A549 (cell line): ENCODE results near the gene MACROD1. TPM values are rescaled to one million over a fixed set of nuclear protein-coding genes. Genes with fewer than 3 reads are reported as not detected.

Experiments used
- ATAC-seq, 2 experiments: fragments of 200-7000 bp in 1 of 2; fragments of >200 bp in 1 of 2; cut with Nextera tagmentation in 1 of 2; cut with Tn5 transposase in 1 of 2; 3 replicates each; pipeline versions ENCODE4 v1.8.0 to v1.9.1; 2018 to 2020; ENCODE audit warnings: mild to moderate bottlenecking in 1 of 2, moderate library complexity in 1 of 2
- CTCF ChIA-PET: fragments of 300-600 bp; sonication (Branson Sonifier 250); formaldehyde crosslinking; extraction: SDS; loops from one replicate; lab custom pipeline; 2021; ENCODE audit warnings: antibody characterized with exemption, inconsistent platforms; lab: Yijun Ruan, JAX
- POLR2A ChIA-PET: fragments of 350-600 bp; formaldehyde crosslinking; extraction: SDS; loops from one replicate; lab custom pipeline; 2021; ENCODE audit warnings: antibody characterized with exemption, inconsistent platforms; lab: Yijun Ruan, JAX
- DNase-seq, 2 experiments: peaks; one replicate each; pipeline versions ENCODE4 v3.0.0 to v3.0.0-alpha.2; 2011 to 2016; ENCODE audit warnings: low read depth in 1 of 2, low spot score in 1 of 2
- FAIRE-seq: peaks from 2 replicates; lab custom pipeline; 2011; peaks lifted over from hg19 to GRCh38; lab: Jason Lieb, UNC
- H3K27ac ChIP-seq, 2 experiments: fragments of >200 bp; sonication (Bioruptor Twin); formaldehyde crosslinking; 3 replicates each; pipeline ENCODE4 v1.5.1; 2016 to 2017
- H3K4me1 ChIP-seq: fragments of >200 bp; sonication (Bioruptor Twin); formaldehyde crosslinking; 3 replicates; pipeline ENCODE4 v1.6.1; 2016
- H3K4me2 ChIP-seq: fragments of >200 bp; sonication (Bioruptor Twin); formaldehyde crosslinking; 3 replicates; pipeline ENCODE4 v1.6.1; 2016
- H3K4me3 ChIP-seq: fragments of >200 bp; sonication (Bioruptor Twin); formaldehyde crosslinking; 3 replicates; pipeline ENCODE4 v1.5.1; 2016
- H3K9me3 ChIP-seq: fragments of >200 bp; sonication (Bioruptor Twin); formaldehyde crosslinking; 3 replicates; pipeline ENCODE4 v1.6.1; 2016
- BHLHE40 ChIP-seq: IDR thresholded peaks from 2 replicates; pipeline ENCODE4 v1.6.1; 2012; ENCODE audit warnings: low read depth, low read length, inconsistent platforms
- CBX8 ChIP-seq: fragments of 200-600 bp; sonication (generic); IDR thresholded peaks from 2 replicates; pipeline ENCODE4 v1.6.1; 2016
- CEBPB ChIP-seq, 2 experiments: fragments of >200 bp in 1 of 2; sonication (Bioruptor Twin) in 1 of 2; formaldehyde crosslinking in 1 of 2; IDR thresholded peaks; 2 replicates each; pipeline ENCODE4 v1.6.1; 2012 to 2016
- CHD4 ChIP-seq: fragments of 200-600 bp; sonication (generic); IDR thresholded peaks from 2 replicates; pipeline ENCODE4 v1.6.1; 2016; ENCODE audit warnings: antibody characterized with exemption, mild to moderate bottlenecking, borderline replicate concordance
- EHMT2 ChIP-seq: fragments of 200-600 bp; sonication (generic); IDR thresholded peaks from 2 replicates; pipeline ENCODE4 v1.6.1; 2016; ENCODE audit warnings: antibody characterized with exemption, low read depth, mild to moderate bottlenecking, moderate library complexity
- ESRRA ChIP-seq: fragments of 150-350 bp; IDR thresholded peaks from 2 replicates; pipeline ENCODE4 v1.6.1; 2014; ENCODE audit warnings: mild to moderate bottlenecking, low read length, borderline replicate concordance
- FOSL2 ChIP-seq, 2 experiments: fragments of 450-650 bp in 1 of 2; fragments of >200 bp in 1 of 2; sonication (Bioruptor Twin) in 1 of 2; formaldehyde crosslinking; IDR thresholded peaks; 2 replicates each; pipeline versions ENCODE4 v1.5.0 to v1.6.1; 2016 to 2020; ENCODE audit warnings: mild to moderate bottlenecking in 1 of 2, moderate library complexity in 1 of 2
- GATA3 ChIP-seq: IDR thresholded peaks from 2 replicates; pipeline ENCODE4 v1.6.1; 2012; ENCODE audit warnings: borderline replicate concordance
- HDAC2 ChIP-seq: fragments of 200-600 bp; sonication (generic); IDR thresholded peaks from 2 replicates; pipeline ENCODE4 v1.6.1; 2016
- HEYL ChIP-seq: fragments of 250-450 bp; sonication (Bioruptor Pico); IDR thresholded peaks from 2 replicates; pipeline ENCODE4 v1.8.0; 2021; ENCODE audit warnings: mild to moderate bottlenecking, moderate library complexity
- HOXB5 ChIP-seq: fragments of 250-450 bp; sonication (Bioruptor Pico); IDR thresholded peaks from 2 replicates; pipeline ENCODE4 v1.5.0; 2020; ENCODE audit warnings: mild to moderate bottlenecking, moderate library complexity
- JUNB ChIP-seq: fragments of >200 bp; sonication (Bioruptor Twin); formaldehyde crosslinking; IDR thresholded peaks from 2 replicates; pipeline ENCODE4 v1.6.1; 2016
- KDM5A ChIP-seq: fragments of 200-600 bp; sonication (generic); IDR thresholded peaks from 2 replicates; pipeline ENCODE4 v1.6.1; 2016; ENCODE audit warnings: antibody characterized with exemption, mild to moderate bottlenecking
- MAFK ChIP-seq: fragments of 450-650 bp; IDR thresholded peaks from 2 replicates; pipeline ENCODE4 v1.6.1; 2014; ENCODE audit not compliant: partially characterized antibody
- MAZ ChIP-seq: fragments of 150-350 bp; IDR thresholded peaks from 2 replicates; pipeline ENCODE4 v1.6.1; 2014; ENCODE audit warnings: antibody characterized with exemption, low read depth, low read length, borderline replicate concordance
- NFE2L2 ChIP-seq: fragments of 150-350 bp; conservative IDR thresholded peaks from 2 replicates; pipeline ENCODE4 v1.6.1; 2014; ENCODE audit warnings: low read length
- NPAS2 ChIP-seq: fragments of 250-450 bp; sonication (Bioruptor Pico); IDR thresholded peaks from 2 replicates; pipeline ENCODE4 v1.8.0; 2022; ENCODE audit warnings: mild to moderate bottlenecking, moderate library complexity, borderline replicate concordance
- NR3C1 ChIP-seq: fragments of >200 bp; sonication (Bioruptor Twin); formaldehyde crosslinking; IDR thresholded peaks from 3 replicates; pipeline ENCODE4 v1.6.1; 2017
- PHF8 ChIP-seq: fragments of 200-600 bp; sonication (generic); IDR thresholded peaks from 2 replicates; pipeline ENCODE4 v1.6.1; 2016; ENCODE audit warnings: low read depth, mild to moderate bottlenecking, antibody characterized with exemption, moderate library complexity, borderline replicate concordance
- POLR2AphosphoS2 ChIP-seq: conservative IDR thresholded peaks from 2 replicates; pipeline ENCODE4 v1.6.1; 2012; ENCODE audit warnings: low read length, improper control_type of control experiment, inconsistent platforms
- RAD21 ChIP-seq, 2 experiments: fragments of >200 bp in 1 of 2; sonication (Bioruptor Twin) in 1 of 2; formaldehyde crosslinking in 1 of 2; IDR thresholded peaks in 1 of 2; conservative IDR thresholded peaks in 1 of 2; 2 replicates in 1 of 2; 3 replicates in 1 of 2; pipeline ENCODE4 v1.6.1; 2012 to 2018; ENCODE audit warnings: inconsistent platforms in 1 of 2
- REST ChIP-seq: fragments of 200-600 bp; sonication (generic); IDR thresholded peaks from 2 replicates; pipeline ENCODE4 v1.6.1; 2016; ENCODE audit warnings: antibody characterized with exemption, mild to moderate bottlenecking, moderate library complexity
- RFX5 ChIP-seq: fragments of 450-650 bp; IDR thresholded peaks from 2 replicates; pipeline ENCODE4 v1.7.1; 2014; ENCODE audit warnings: antibody characterized with exemption, mild to moderate bottlenecking, moderate library complexity
- RNF2 ChIP-seq: fragments of 200-600 bp; sonication (generic); IDR thresholded peaks from 2 replicates; pipeline ENCODE4 v1.6.1; 2016; ENCODE audit warnings: low read depth, mild to moderate bottlenecking, antibody characterized with exemption, moderate library complexity, borderline replicate concordance
- SREBF2 ChIP-seq: fragments of 450-650 bp; IDR thresholded peaks from 2 replicates; pipeline ENCODE4 v1.6.1; 2014; ENCODE audit warnings: mild to moderate bottlenecking, moderate library complexity
- TFCP2L1 ChIP-seq: fragments of 250-450 bp; sonication (Bioruptor Pico); IDR thresholded peaks from 2 replicates; pipeline ENCODE4 v1.5.0; 2021; ENCODE audit warnings: mild to moderate bottlenecking
- USF2 ChIP-seq: fragments of 450-650 bp; IDR thresholded peaks from 2 replicates; pipeline ENCODE4 v1.6.1; 2014; ENCODE audit warnings: antibody characterized with exemption
- ZNF302 ChIP-seq: fragments of 250-450 bp; sonication (Bioruptor Pico); IDR thresholded peaks from 2 replicates; pipeline ENCODE4 v1.9.0; 2021; ENCODE audit warnings: inconsistent platforms, mild to moderate bottlenecking, moderate library complexity
- WGBS: methylation state at CpG from one replicate; pipeline ENCODE4 v1.1.6; 2017; ENCODE audit errors: missing lambda C conversion rate; 5-methylcytosine and 5-hydroxymethylcytosine counted together
- polyA plus RNA-seq, 4 experiments: library from polyadenylated mRNA; depleted of rRNA in 3 of 4; stranded (reverse); fragments of >200 nt; fragmentation: RNase III in 1 of 4; extraction: RNeasy Plus Mini Kit Qiagen cat#74134 plus additional on column Dnase treatment in 1 of 4; gene quantifications; 2 replicates in 3 of 4; 3 replicates in 1 of 4; pipeline ENCODE4 v1.2.3, GENCODE V29; 2011 to 2017
- TF ChIP-seq, protein P1 (sequence below): IDR thresholded peaks from 2 replicates; pipeline ENCODE4 v1.6.1; 2012

MACROD1 gene
- polyA plus RNA-seq, 2 of the 4 experiments (the other 2 are of a cell fraction): 15.1 to 16.6 TPM

GRCh38 chr11:64114231-64114630 lies 51.7 kb downstream of the MACROD1 start:
- H3K27ac ChIP-seq: no peak overlapping the region
- no peak for FAIRE-seq

DNA sequence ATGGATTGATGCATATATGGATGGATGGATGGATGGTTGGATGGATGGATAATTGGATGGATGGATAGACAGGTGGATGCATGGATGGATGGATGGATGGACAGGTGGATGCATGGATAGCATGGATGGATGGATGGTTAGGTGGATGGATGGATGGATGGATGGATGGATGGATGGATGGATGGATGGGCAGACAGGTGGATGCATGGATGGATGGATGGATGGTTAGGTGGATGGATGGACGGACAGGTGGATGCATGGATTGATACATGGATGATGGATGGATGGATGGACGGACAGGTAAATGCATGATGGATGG lies 52.5 kb downstream of the MACROD1 start:
- TF ChIP-seq RNF2 (no peak), SREBF2 (no peak), ESRRA (no peak), RFX5 (no peak), HDAC2 (no peak), TFCP2L1 (CRISPR knock-in tag) (no peak), CHD4 (no peak)
- TF ChIP-seq, all 56 proteins: peak for 0
- no peak for ATAC-seq
- POLR2A ChIA-PET: no interaction called here

More at GRCh38 chr11:64114231-64114630, 51.7 kb downstream of the MACROD1 start:
- Histone ChIP-seq H3K9me3 (no peaks in the 10 kb centered on the region), H3K4me2 (no peak overlapping the region), H3K4me3 (no peak overlapping the region)
- POLR2A ChIA-PET: no interaction called here
- no peak for DNase-seq
- WGBS: 81% methylated on average over 2 of the region's 2 CpGs
- TF ChIP-seq ZNF302 (CRISPR knock-in tag) (no peak), JUNB (no peak), REST (no peak), MAZ (no peak), NR3C1 (no peak), BHLHE40 (no peak), FOSL2 (IDR thresholded peaks at IDR 0.05) (no peak), FOSL2 (CRISPR knock-in tag; IDR thresholded peaks at IDR 0.05) (no peak), HEYL (CRISPR knock-in tag) (no peak), CBX8 (no peak), TFCP2L1 (CRISPR knock-in tag) (no peak), NPAS2 (CRISPR knock-in tag) (no peak), EHMT2 (no peak)
- TF ChIP-seq, all 56 proteins: peak for 0
- no peaks in the 10 kb centered on the region for H3K4me1 ChIP-seq
- no peak for ATAC-seq
- CTCF ChIA-PET: interaction anchor here (1.4 kb wide), 1 partner anchor 34 kb away, joined by 5 read pairs; no protein-coding TSS in a partner anchor

DNA sequence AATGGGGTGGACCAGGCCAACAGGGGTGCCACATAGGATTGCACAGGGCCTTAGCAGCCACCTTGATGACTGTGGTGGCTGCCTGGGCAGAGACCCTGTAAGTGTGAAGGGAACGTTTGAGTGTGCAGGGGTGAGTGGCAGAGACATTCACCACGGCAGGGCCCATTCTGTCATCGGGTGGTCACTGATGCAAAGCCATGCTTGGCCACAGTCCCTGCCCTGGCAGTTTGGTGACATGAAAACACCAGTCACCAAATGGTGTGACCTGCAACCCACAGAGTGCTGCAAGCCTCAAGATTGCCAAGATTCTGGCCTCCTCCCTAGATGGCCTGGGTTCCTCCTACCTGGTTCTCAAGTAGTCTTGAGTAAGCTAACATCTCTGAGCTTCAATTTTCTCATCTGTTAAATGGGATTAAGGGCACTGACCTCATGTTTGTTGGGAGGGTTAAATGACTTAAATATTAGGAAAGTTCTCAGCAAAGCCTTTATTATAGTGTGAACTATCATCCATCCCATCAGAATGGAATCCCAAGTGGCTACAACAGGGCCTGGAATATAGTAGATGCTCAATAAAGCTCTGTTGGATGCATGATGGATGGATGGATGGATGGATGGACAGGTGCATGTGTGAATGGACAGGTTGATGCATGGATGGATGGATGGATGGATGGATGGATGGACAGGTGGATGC lies 53.0 kb downstream of the MACROD1 start:
- Histone ChIP-seq H3K27ac (no peak overlapping the region), H3K4me2 (no peak overlapping the region), H3K9me3 (no peaks in the 10 kb centered on the region), H3K4me3 (no peak overlapping the region), H3K4me1 (no peaks in the 10 kb centered on the region)
- ATAC-seq (no peak), FAIRE-seq (no peak), DNase-seq (no peak)
- POLR2A ChIA-PET: no interaction called here
- 23% methylated on average over 3 of the region's 3 CpGs for WGBS
- CTCF ChIA-PET: interaction anchor here (0.8 kb wide), 1 partner anchor 13 kb away, joined by 3 read pairs; no protein-coding TSS in a partner anchor
- TF ChIP-seq, protein P1, sequence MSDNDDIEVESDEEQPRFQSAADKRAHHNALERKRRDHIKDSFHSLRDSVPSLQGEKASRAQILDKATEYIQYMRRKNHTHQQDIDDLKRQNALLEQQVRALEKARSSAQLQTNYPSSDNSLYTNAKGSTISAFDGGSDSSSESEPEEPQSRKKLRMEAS: no peak
- TF ChIP-seq RAD21 (conservative IDR thresholded peaks at IDR 0.05 in 1 of 2, IDR thresholded peaks at IDR 0.05 in 1 of 2) (no peak), NFE2L2 (no peak), CBX8 (no peak), USF2 (no peak), HOXB5 (CRISPR knock-in tag) (no peak), CEBPB (IDR thresholded peaks at IDR 0.05) (no peak), POLR2AphosphoS2 (no peak), MAZ (no peak), PHF8 (no peak), MAFK (no peak), KDM5A (no peak), GATA3 (no peak), HEYL (CRISPR knock-in tag) (no peak), RFX5 (no peak)

More for the DNA sequence above, 52.5 kb downstream of the MACROD1 start:
- H3K4me1 ChIP-seq: no peaks in the 10 kb centered on the region
- DNase-seq (no peak), FAIRE-seq (no peak)
- no peak overlapping the region for H3K4me3 ChIP-seq
- WGBS: 77% methylated on average over 2 of the region's 2 CpGs
- no peak overlapping the region for H3K4me2 ChIP-seq
- no peak overlapping the region for H3K27ac ChIP-seq
- H3K9me3 ChIP-seq: no peaks in the 10 kb centered on the region
- CTCF ChIA-PET: interaction anchor here (0.8 kb wide), 1 partner anchor 13 kb away, joined by 3 read pairs; no protein-coding TSS in a partner anchor
